ENCODE data around the gene DLGAP5. TPM values are rescaled to one million over a fixed set of nuclear protein-coding genes. Genes with fewer than 3 reads are reported as not detected.

Gene DLGAP5
- total RNA-seq, 1 experiment from 2014 or later: 72.8 TPM

- TF ChIP-seq REST (IDR thresholded peaks at IDR 0.05; ENCODE audit: low read depth) (no peak), ELF1 (IDR thresholded peaks at IDR 0.05; ENCODE audit: borderline replicate concordance, low read depth) (no peak), FOSL1 (IDR thresholded peaks at IDR 0.05; ENCODE audit: low read depth) (no peak), CEBPB (IDR thresholded peaks at IDR 0.05; ENCODE audit: low read depth) (no peak)
These were observed 39.8 kb downstream of the DLGAP5 start (continued) for GRCh38 chr14:55151601-55152000.

GRCh38 chr14:55146425-55146824 is 45.0 kb downstream of the DLGAP5 start:
- no peaks in the 10 kb centered on the region for H3K9me3 ChIP-seq (ENCODE audit: control insufficient read depth in 1 of 2, insufficient read depth in 1 of 2, low read depth in 1 of 2, low read length in 2 of 2)
- H3K79me2 ChIP-seq (ENCODE audit: insufficient read depth, low read length): no peaks in the 10 kb centered on the region
- no peak overlapping the region for H3K4me3 ChIP-seq (replicated peaks in 1 of 2; ENCODE audit: low read depth in 1 of 2, low read length in 2 of 2)
- no peak overlapping the region for H3K27ac ChIP-seq (ENCODE audit: low read depth, low read length)
- ChIA-PET CTCF (interaction anchor here (0.9 kb wide), 1 partner anchor 17 kb away, joined by 3 read pairs; no protein-coding TSS in a partner anchor), RAD21 (ENCODE audit: low non-redundant PET in 1 of 2, low total read pairs in 2 of 2, uncharacterized antibody in 2 of 2, unreplicated experiment in 2 of 2) (no interaction called here), POLR2A (no interaction called here)
- TF ChIP-seq POLR2AphosphoS5 (IDR thresholded peaks at IDR 0.05; ENCODE audit: low read depth, low read length): no peak
- TF ChIP-seq YY1 (IDR thresholded peaks at IDR 0.05; ENCODE audit: extremely low read depth, insufficient replicate concordance, low read depth, low read length): no peak
- no peak for TF ChIP-seq ELF1 (IDR thresholded peaks at IDR 0.05; ENCODE audit: borderline replicate concordance, low read depth)
- no peak for TF ChIP-seq SIN3A (IDR thresholded peaks at IDR 0.05; ENCODE audit: low read depth)
- TF ChIP-seq JUND (IDR thresholded peaks at IDR 0.05): no peak
- TF ChIP-seq ZFX (IDR thresholded peaks at IDR 0.05): no peak
- TF ChIP-seq FOSL1 (IDR thresholded peaks at IDR 0.05; ENCODE audit: low read depth): no peak
- H3K9ac ChIP-seq (ENCODE audit: low read length): no peak overlapping the region
- H2AFZ ChIP-seq (ENCODE audit: low read depth, low read length, poor library complexity, severe bottlenecking): no peak overlapping the region
- H4K20me1 ChIP-seq (ENCODE audit: insufficient read depth): no peaks in the 10 kb centered on the region
- H3K36me3 ChIP-seq (ENCODE audit: control insufficient read depth in 1 of 2, insufficient read depth in 2 of 2, low read length in 2 of 2): peaks cover 31 to 49% of the 10 kb centered on the region in 2 experiments
- BruUV-seq (replicated peaks): no TSS peak
- no peak for DNase-seq (ENCODE audit: low read depth, low spot score)
- H3K27me3 ChIP-seq (ENCODE audit: insufficient read depth, low read length): no peaks in the 10 kb centered on the region
- no peak overlapping the region for H3K4me2 ChIP-seq (ENCODE audit: low read length)
- no peaks in the 10 kb centered on the region for H3K4me1 ChIP-seq (ENCODE audit: control insufficient read depth in 1 of 2, insufficient read depth in 2 of 2, low read length in 2 of 2)
- intact Hi-C loops (cut with micrococcal nuclease): loop anchor here (5.0 kb wide), 1 partner anchor 59 kb away; no protein-coding TSS in a partner anchor
- ATAC-seq: no peak; the same call in 1 of the 2 replicates
- H3K9me2 ChIP-seq (ENCODE audit: insufficient read depth): no peaks in the 10 kb centered on the region
